Measurements from ENCODE around the gene PPARD.

The PPARD gene

DNA sequence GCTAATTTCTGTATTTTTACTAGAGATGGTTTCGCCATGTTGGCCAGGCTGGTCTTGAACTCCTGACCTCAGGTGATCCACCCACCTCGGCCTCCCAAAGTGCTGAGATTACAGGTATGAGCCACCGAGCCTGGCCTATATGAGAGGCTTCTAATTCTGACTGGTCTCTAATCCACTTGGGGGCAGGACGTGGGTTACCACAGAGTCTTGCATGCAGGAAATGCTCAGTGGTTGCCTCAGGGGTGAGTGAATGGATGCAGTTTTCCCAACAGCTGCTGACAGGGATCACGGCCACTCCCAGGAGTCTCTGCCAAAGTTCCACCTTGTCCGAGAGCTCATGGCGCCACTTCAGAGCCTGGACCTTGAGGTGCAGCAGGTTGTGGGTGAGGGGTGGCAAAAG lies 103.3 kb downstream of the PPARD start:
- no peaks in the 10 kb centered on the region for H3K27me3 ChIP-seq (ENCODE audit: insufficient read depth, poor library complexity, severe bottlenecking)
- no peak for DNase-seq (ENCODE audit: low read depth in 1 of 2, low spot score in 1 of 2)
- TF ChIP-seq, protein P1, sequence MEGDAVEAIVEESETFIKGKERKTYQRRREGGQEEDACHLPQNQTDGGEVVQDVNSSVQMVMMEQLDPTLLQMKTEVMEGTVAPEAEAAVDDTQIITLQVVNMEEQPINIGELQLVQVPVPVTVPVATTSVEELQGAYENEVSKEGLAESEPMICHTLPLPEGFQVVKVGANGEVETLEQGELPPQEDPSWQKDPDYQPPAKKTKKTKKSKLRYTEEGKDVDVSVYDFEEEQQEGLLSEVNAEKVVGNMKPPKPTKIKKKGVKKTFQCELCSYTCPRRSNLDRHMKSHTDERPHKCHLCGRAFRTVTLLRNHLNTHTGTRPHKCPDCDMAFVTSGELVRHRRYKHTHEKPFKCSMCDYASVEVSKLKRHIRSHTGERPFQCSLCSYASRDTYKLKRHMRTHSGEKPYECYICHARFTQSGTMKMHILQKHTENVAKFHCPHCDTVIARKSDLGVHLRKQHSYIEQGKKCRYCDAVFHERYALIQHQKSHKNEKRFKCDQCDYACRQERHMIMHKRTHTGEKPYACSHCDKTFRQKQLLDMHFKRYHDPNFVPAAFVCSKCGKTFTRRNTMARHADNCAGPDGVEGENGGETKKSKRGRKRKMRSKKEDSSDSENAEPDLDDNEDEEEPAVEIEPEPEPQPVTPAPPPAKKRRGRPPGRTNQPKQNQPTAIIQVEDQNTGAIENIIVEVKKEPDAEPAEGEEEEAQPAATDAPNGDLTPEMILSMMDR (IDR thresholded peaks at IDR 0.05; ENCODE audit: insufficient read depth, low read length): no peak
- TF ChIP-seq GABPA (IDR thresholded peaks at IDR 0.05; ENCODE audit: low read depth) (no peak), SPI1 (IDR thresholded peaks at IDR 0.05; ENCODE audit: borderline replicate concordance, low read depth) (no peak), POLR2AphosphoS5 (IDR thresholded peaks at IDR 0.05; ENCODE audit: low read depth) (no peak)
- TF ChIP-seq, protein P2, sequence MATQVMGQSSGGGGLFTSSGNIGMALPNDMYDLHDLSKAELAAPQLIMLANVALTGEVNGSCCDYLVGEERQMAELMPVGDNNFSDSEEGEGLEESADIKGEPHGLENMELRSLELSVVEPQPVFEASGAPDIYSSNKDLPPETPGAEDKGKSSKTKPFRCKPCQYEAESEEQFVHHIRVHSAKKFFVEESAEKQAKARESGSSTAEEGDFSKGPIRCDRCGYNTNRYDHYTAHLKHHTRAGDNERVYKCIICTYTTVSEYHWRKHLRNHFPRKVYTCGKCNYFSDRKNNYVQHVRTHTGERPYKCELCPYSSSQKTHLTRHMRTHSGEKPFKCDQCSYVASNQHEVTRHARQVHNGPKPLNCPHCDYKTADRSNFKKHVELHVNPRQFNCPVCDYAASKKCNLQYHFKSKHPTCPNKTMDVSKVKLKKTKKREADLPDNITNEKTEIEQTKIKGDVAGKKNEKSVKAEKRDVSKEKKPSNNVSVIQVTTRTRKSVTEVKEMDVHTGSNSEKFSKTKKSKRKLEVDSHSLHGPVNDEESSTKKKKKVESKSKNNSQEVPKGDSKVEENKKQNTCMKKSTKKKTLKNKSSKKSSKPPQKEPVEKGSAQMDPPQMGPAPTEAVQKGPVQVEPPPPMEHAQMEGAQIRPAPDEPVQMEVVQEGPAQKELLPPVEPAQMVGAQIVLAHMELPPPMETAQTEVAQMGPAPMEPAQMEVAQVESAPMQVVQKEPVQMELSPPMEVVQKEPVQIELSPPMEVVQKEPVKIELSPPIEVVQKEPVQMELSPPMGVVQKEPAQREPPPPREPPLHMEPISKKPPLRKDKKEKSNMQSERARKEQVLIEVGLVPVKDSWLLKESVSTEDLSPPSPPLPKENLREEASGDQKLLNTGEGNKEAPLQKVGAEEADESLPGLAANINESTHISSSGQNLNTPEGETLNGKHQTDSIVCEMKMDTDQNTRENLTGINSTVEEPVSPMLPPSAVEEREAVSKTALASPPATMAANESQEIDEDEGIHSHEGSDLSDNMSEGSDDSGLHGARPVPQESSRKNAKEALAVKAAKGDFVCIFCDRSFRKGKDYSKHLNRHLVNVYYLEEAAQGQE (IDR thresholded peaks at IDR 0.05; ENCODE audit: insufficient replicate concordance, low read depth): no peak
- no peak overlapping the region for H3K27ac ChIP-seq (replicated peaks)
- H3K4me3 ChIP-seq (replicated peaks; ENCODE audit: insufficient read depth, low read length): no peak overlapping the region

GRCh38 chr6:35448191-35448590 lies 105.8 kb downstream of the PPARD start:
- TF ChIP-seq SPI1 (IDR thresholded peaks at IDR 0.05; ENCODE audit: borderline replicate concordance, low read depth): no peak
- no peak for TF ChIP-seq GABPA (IDR thresholded peaks at IDR 0.05; ENCODE audit: low read depth)
- TF ChIP-seq, protein P2 (IDR thresholded peaks at IDR 0.05; ENCODE audit: insufficient replicate concordance, low read depth): no peak
- TF ChIP-seq POLR2AphosphoS5 (IDR thresholded peaks at IDR 0.05; ENCODE audit: low read depth): no peak
- TF ChIP-seq, protein P1 (IDR thresholded peaks at IDR 0.05; ENCODE audit: insufficient read depth, low read length): no peak
- no peak for DNase-seq (ENCODE audit: low read depth in 1 of 2, low spot score in 1 of 2)
- H3K27ac ChIP-seq (replicated peaks): no peak overlapping the region
- H3K4me3 ChIP-seq (replicated peaks; ENCODE audit: insufficient read depth, low read length): no peak overlapping the region
- H3K27me3 ChIP-seq (ENCODE audit: insufficient read depth, poor library complexity, severe bottlenecking): no peaks in the 10 kb centered on the region

DNA sequence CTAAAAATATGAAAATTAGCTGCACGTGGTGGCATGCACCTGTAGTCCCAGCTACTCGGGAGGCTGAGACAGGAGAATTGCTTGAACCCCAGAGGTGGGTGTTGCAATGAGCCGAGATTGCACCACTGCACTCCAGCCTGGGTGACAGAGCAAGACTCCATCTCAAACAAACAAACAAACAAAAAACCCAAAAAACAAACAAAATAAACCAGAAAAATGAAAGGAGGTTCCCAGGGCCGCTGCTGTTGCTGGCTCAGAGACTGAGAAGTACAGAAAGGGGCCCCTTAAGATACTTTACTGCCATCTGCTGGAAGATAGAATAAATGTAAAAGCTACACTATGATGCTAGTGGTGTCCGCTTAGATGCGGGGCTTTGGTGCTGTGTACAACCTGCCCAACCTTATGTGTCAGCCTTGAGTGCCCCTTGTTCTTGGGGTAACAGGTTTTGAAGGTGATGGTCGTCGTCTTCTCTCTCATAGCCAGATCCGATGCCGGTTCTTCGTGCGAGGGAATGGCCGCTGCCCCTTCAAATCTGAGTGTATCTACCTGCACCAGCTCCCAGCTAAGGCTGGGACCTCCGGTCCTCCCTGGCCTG lies 107.0 kb downstream of the PPARD start:
- H3K4me3 ChIP-seq (replicated peaks; ENCODE audit: insufficient read depth, low read length): no peak overlapping the region
- TF ChIP-seq, protein P2 (IDR thresholded peaks at IDR 0.05; ENCODE audit: insufficient replicate concordance, low read depth): no peak
- no peak for TF ChIP-seq SPI1 (IDR thresholded peaks at IDR 0.05; ENCODE audit: borderline replicate concordance, low read depth)
- TF ChIP-seq, protein P1 (IDR thresholded peaks at IDR 0.05; ENCODE audit: insufficient read depth, low read length): peak; percentile 61
- TF ChIP-seq GABPA (IDR thresholded peaks at IDR 0.05; ENCODE audit: low read depth): no peak
- no peak for TF ChIP-seq POLR2AphosphoS5 (IDR thresholded peaks at IDR 0.05; ENCODE audit: low read depth)
- DNase-seq (ENCODE audit: low read depth in 1 of 2, low spot score in 1 of 2): peak in 1 of 2 experiments; percentile 47
- H3K27ac ChIP-seq (replicated peaks): no peak overlapping the region
- H3K27me3 ChIP-seq (ENCODE audit: insufficient read depth, poor library complexity, severe bottlenecking): no peaks in the 10 kb centered on the region

All from HL-60 (cell line).